Osteoblast (primary cell): Measurements from ENCODE around the gene GPR52. TPM values are rescaled to one million over a fixed set of nuclear protein-coding genes. Genes with fewer than 3 reads are reported as not detected.

ENCODE experiments used
- DNase-seq: peaks from one replicate; pipeline ENCODE4 v3.0.0; 2011; ENCODE audit warnings: low spot score, mixed read lengths; ENCODE audit not compliant: insufficient read length; ENCODE audit errors: missing footprints
- H2AFZ ChIP-seq: 2 replicates; pipeline ENCODE4 v1.6.0; 2011; ENCODE audit warnings: mild to moderate bottlenecking, low read length
- H3K27ac ChIP-seq: 2 replicates; pipeline ENCODE4 v1.5.1; 2011; ENCODE audit warnings: mild to moderate bottlenecking, low read depth, low read length, moderate library complexity
- H3K27me3 ChIP-seq: 2 replicates; pipeline ENCODE4 v1.6.0; 2012; ENCODE audit warnings: mild to moderate bottlenecking, control low read depth, inconsistent platforms, low read length, moderate library complexity; ENCODE audit not compliant: insufficient read depth
- H3K36me3 ChIP-seq: 2 replicates; pipeline ENCODE4 v1.5.1; 2011; ENCODE audit warnings: mild to moderate bottlenecking, low read length, control low read depth, moderate library complexity; ENCODE audit not compliant: insufficient read depth
- H3K4me1 ChIP-seq: 2 replicates; pipeline ENCODE4 v1.5.1; 2011; ENCODE audit warnings: mild to moderate bottlenecking, low read length, control low read depth, moderate library complexity; ENCODE audit not compliant: insufficient read depth
- H3K4me2 ChIP-seq: 2 replicates; pipeline ENCODE4 v1.6.0; 2011; ENCODE audit warnings: mild to moderate bottlenecking, low read length; ENCODE audit not compliant: insufficient read depth
- H3K4me3 ChIP-seq: fragments of 200-600 bp; sonication (generic); 3 replicates; pipeline ENCODE4 v1.5.1; 2012; ENCODE audit warnings: mild to moderate bottlenecking, low read length, inconsistent platforms; ENCODE audit not compliant: insufficient read depth
- H3K79me2 ChIP-seq: 2 replicates; pipeline ENCODE4 v1.6.0; 2012; ENCODE audit warnings: mild to moderate bottlenecking, low read length, control low read depth, inconsistent platforms; ENCODE audit not compliant: insufficient read depth
- H3K9me3 ChIP-seq: 2 replicates; pipeline ENCODE4 v1.5.1; 2011; ENCODE audit warnings: low read depth, low read length, control low read depth
- H4K20me1 ChIP-seq: 2 replicates; pipeline ENCODE4 v1.6.0; 2012; ENCODE audit warnings: mild to moderate bottlenecking, low read length, control low read depth; ENCODE audit not compliant: insufficient read depth
- CTCF ChIP-seq: IDR thresholded peaks from 2 replicates; pipeline ENCODE4 v1.5.1; 2011; ENCODE audit warnings: mild to moderate bottlenecking, low read depth, low read length, moderate library complexity; ENCODE audit errors: extremely low read depth
- total RNA-seq: library from RNA; depleted of rRNA; stranded (reverse); fragments of >200 nt; gene quantifications from 2 replicates; pipeline ENCODE4 v1.2.3, GENCODE V29; 2012

Gene GPR52
- total RNA-seq, 1 donor, result 1.4 TPM

GRCh38 chr1:174448974-174449373 is 1.2 kb downstream of the GPR52 start:
- Histone ChIP-seq H3K4me3 (no peak overlapping the region), H3K27me3 (no peaks in the 10 kb centered on the region), H3K4me1 (no peaks in the 10 kb centered on the region), H3K27ac (no peak overlapping the region), H3K9me3 (no peaks in the 10 kb centered on the region), H3K79me2 (no peaks in the 10 kb centered on the region), H3K4me2 (no peak overlapping the region), H4K20me1 (no peaks in the 10 kb centered on the region), H2AFZ (no peak overlapping the region), H3K36me3 (no peaks in the 10 kb centered on the region)
- TF ChIP-seq CTCF, result no peak
- no peak for DNase-seq

DNA sequence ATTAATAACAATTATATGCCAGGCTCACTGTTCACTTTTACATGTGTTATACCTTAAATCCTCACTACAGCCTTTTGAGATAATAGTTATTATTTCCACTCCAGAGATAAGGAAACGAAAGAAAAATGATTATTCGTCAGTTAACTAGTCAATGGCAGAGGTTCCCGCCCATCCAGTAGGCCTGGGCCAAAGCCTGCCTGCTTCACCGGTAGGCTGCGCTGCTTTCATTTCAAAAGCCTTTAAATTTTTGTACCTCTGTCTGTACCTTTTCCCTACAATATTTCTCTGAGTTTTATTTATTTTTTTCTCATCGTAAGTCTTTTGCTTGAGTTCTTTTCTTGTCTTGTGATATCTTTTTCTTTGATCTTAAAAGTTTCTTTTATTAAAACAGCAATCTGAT is 3.6 kb downstream of the GPR52 start:
- Histone ChIP-seq H3K4me2 (no peak overlapping the region), H3K27ac (no peak overlapping the region), H3K4me3 (no peak overlapping the region), H3K9me3 (no peaks in the 10 kb centered on the region), H3K36me3 (no peaks in the 10 kb centered on the region), H3K27me3 (no peaks in the 10 kb centered on the region), H3K4me1 (no peaks in the 10 kb centered on the region), H2AFZ (no peak overlapping the region), H4K20me1 (no peaks in the 10 kb centered on the region), H3K79me2 (no peaks in the 10 kb centered on the region)
- no peak for DNase-seq
- TF ChIP-seq CTCF, result no peak

DNA sequence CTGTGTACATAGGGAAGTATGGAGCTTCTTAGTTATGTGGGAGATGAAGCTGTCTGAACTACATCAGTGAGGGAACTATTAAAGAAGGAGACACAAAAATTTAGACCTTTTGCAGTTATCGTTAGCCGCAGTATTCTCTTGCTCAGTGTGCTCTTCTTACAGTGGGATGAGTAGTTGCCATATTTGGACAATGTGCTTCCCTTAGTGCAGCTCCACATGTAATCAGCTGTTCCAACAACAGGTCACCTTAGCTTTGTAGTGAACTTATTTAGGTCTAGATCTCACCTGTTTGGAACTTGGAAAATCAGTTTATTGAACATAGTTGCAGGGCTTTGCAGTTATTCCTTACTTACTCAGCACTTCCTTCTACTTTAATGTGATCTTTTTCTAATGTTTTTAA is 18.1 kb downstream of the GPR52 start:
- Histone ChIP-seq H3K27me3 (no peaks in the 10 kb centered on the region), H3K4me3 (no peak overlapping the region), H2AFZ (no peak overlapping the region), H3K36me3 (no peaks in the 10 kb centered on the region), H3K27ac (no peak overlapping the region), H4K20me1 (no peaks in the 10 kb centered on the region), H3K9me3 (no peaks in the 10 kb centered on the region), H3K79me2 (no peaks in the 10 kb centered on the region), H3K4me1 (no peaks in the 10 kb centered on the region), H3K4me2 (no peak overlapping the region)
- DNase-seq, result no peak
- no peak for TF ChIP-seq CTCF

DNA sequence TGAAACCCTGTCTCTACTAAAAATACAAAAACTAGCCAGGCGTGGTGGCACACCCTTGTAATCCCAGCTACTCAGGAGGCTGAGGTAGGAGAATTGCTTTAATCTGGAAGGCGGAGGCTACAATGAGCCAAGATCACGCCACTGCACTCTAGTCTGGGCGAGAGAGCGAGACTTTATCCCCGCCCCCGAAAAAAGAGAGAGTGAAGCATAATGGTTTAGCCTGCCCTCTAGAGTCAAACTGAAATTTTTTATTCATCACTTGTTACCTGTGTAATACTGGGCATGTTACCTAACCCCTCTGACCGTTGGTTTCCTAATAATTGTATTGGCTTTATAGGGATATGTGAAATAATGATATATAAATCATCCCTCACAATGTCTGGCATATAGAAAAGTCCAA is 18.8 kb downstream of the GPR52 start:
- TF ChIP-seq CTCF, result no peak
- Histone ChIP-seq H3K4me2 (no peak overlapping the region), H4K20me1 (no peaks in the 10 kb centered on the region)

More for the DNA sequence above, 18.8 kb downstream of the GPR52 start:
- Histone ChIP-seq H3K27ac (no peak overlapping the region), H3K9me3 (no peaks in the 10 kb centered on the region), H3K4me1 (no peaks in the 10 kb centered on the region), H3K79me2 (no peaks in the 10 kb centered on the region), H2AFZ (no peak overlapping the region), H3K4me3 (no peak overlapping the region), H3K27me3 (no peaks in the 10 kb centered on the region), H3K36me3 (no peaks in the 10 kb centered on the region)
- no peak for DNase-seq
